22Rv1 (cell line): ENCODE results near the gene DGUOK.

ENCODE experiments used
- H3K27ac ChIP-seq: fragments of 450-650 bp; 2 replicates; pipeline ENCODE4 v1.5.1; 2017
- CTCF ChIP-seq: fragments of 450-650 bp; IDR thresholded peaks from 2 replicates; pipeline ENCODE4 v1.5.1; 2017; ENCODE audit warnings: mild to moderate bottlenecking
- ZFX ChIP-seq: fragments of 450-650 bp; IDR thresholded peaks from 2 replicates; pipeline ENCODE4 v1.6.1; 2017; ENCODE audit warnings: antibody characterized with exemption, borderline replicate concordance

Gene DGUOK

GRCh38 chr2:73983322-73984202 is 56.9 kb downstream of the DGUOK start:
- peak; percentile 31 for TF ChIP-seq CTCF
- TF ChIP-seq ZFX: no peak
- H3K27ac ChIP-seq: peak overlapping the region; percentile 100

- peak within 1 kb of the TSS; percentile 100 for H3K27ac ChIP-seq
- TF ChIP-seq CTCF (no peak), ZFX (no peak)
These were observed 57.7 kb downstream of the DGUOK start, which contains the start of gene TET3 for GRCh38 chr2:73984203-73984921. TET3 (plus strand) TSS chr2:73984910; CDS start chr2:73986404, 1,494 bp downstream.

- peak overlapping the region; percentile 100 for H3K27ac ChIP-seq
- TF ChIP-seq ZFX (no peak), CTCF (no peak)
These were observed 58.2 kb downstream of the DGUOK start for GRCh38 chr2:73984922-73985307.

- peak overlapping the region; percentile 100 for H3K27ac ChIP-seq
- no peak for TF ChIP-seq ZFX
These were observed 58.8 kb downstream of the DGUOK start for GRCh38 chr2:73985308-73986084.

GRCh38 chr2:73986085-73986681 is 59.5 kb downstream of the DGUOK start:
- peak overlapping the region; percentile 100 for H3K27ac ChIP-seq
- no peak for TF ChIP-seq CTCF

GRCh38 chr2:73987109-73987947 is 60.6 kb downstream of the DGUOK start:
- H3K27ac ChIP-seq: 0 out of 2 replicates have a peak overlapping the region, but pooled peaks have one; percentile 100
- TF ChIP-seq CTCF (no peak), ZFX (no peak)
